Tibial artery (tissue), 4 donors: ENCODE data around the gene NIPA2.

Experiments used
- DNase-seq, 2 donors: peaks; one replicate each; pipeline ENCODE4 v3.0.0-alpha.2; 2019
- H3K27ac ChIP-seq, 2 donors: fragments of 200-600 bp; sonication (generic) in 1 of 2; 1 replicate in 1 of 2; 2 replicates in 1 of 2; pipeline ENCODE4 v1.5.1; 2018 to 2019; ENCODE audit warnings: mild to moderate bottlenecking in 1 of 2
- H3K27me3 ChIP-seq, 2 donors: fragments of 200-600 bp; sonication (generic) in 1 of 2; one replicate each; pipeline versions ENCODE4 v1.5.1 to v1.6.0; 2016 to 2019
- H3K36me3 ChIP-seq, 3 donors: fragments of 200-600 bp; sonication (generic) in 2 of 3; one replicate each; pipeline ENCODE4 v1.5.1; 2016 to 2019; ENCODE audit warnings: mild to moderate bottlenecking in 2 of 3
- H3K4me1 ChIP-seq, 4 donors: fragments of 200-600 bp; sonication (generic) in 2 of 4; 1 replicate in 3 of 4; 2 replicates in 1 of 4; pipeline ENCODE4 v1.5.1; 2016 to 2019
- H3K4me3 ChIP-seq, 2 donors: fragments of 200-600 bp; sonication (generic) in 1 of 2; 1 replicate in 1 of 2; 2 replicates in 1 of 2; pipeline ENCODE4 v1.5.1; 2018 to 2019; ENCODE audit warnings: mild to moderate bottlenecking in 2 of 2
- H3K9me3 ChIP-seq, 3 donors: fragments of 200-600 bp; sonication (generic) in 1 of 3; one replicate each; pipeline ENCODE4 v1.5.1; 2016 to 2019
- CTCF ChIP-seq, 2 experiments: fragments of 200-600 bp in 1 of 2; fragments of 450-650 bp in 1 of 2; IDR thresholded peaks; one replicate each; pipeline ENCODE4 v1.5.1; 2017 to 2019; ENCODE audit warnings: antibody characterized with exemption in 2 of 2, mild to moderate bottlenecking in 1 of 2, moderate library complexity in 1 of 2
- intact Hi-C: fragments of 100-400 bp; cut with DNase I; formaldehyde crosslinking; loops from one replicate; pipeline ENCODE4 v1.15.0; 2023; ENCODE audit warnings: low total_unique reads

Gene NIPA2

GRCh38 chr15:22893881-22894280, 55.4 kb downstream of the NIPA2 start:
- Histone ChIP-seq H3K27ac (no peak overlapping the region), H3K4me3 (no peak overlapping the region), H3K27me3 (no peaks in the 10 kb centered on the region), H3K4me1 (no peaks in the 10 kb centered on the region), H3K9me3 (no peaks in the 10 kb centered on the region), H3K36me3 (peaks cover 46 to 79% (median 63%) of the 10 kb centered on the region in 3 donors)
- no peak for TF ChIP-seq CTCF (IDR thresholded peaks at IDR 0.05)
- intact Hi-C loops: no loop called here
- DNase-seq: no peak

GRCh38 chr15:22895465-22896190, 57.2 kb downstream of the NIPA2 start:
- no peak for TF ChIP-seq CTCF (IDR thresholded peaks at IDR 0.05)
- H3K27ac ChIP-seq: no peak overlapping the region
- no peaks in the 10 kb centered on the region for H3K27me3 ChIP-seq
- no peaks in the 10 kb centered on the region for H3K4me1 ChIP-seq
- intact Hi-C loops: no loop called here
- no peak for DNase-seq
- H3K36me3 ChIP-seq: peaks cover 51 to 91% (median 68%) of the 10 kb centered on the region in 3 donors
- H3K4me3 ChIP-seq: no peak overlapping the region
- H3K9me3 ChIP-seq: no peaks in the 10 kb centered on the region

GRCh38 chr15:22902046-22902445, 63.6 kb downstream of the NIPA2 start:
- Histone ChIP-seq H3K27me3 (no peaks in the 10 kb centered on the region), H3K27ac (no peak overlapping the region), H3K36me3 (peaks cover 41 to 94% (median 70%) of the 10 kb centered on the region in 3 donors), H3K9me3 (no peaks in the 10 kb centered on the region), H3K4me3 (no peak overlapping the region), H3K4me1 (no peaks in the 10 kb centered on the region)
- TF ChIP-seq CTCF (IDR thresholded peaks at IDR 0.05): no peak
- no peak for DNase-seq
- intact Hi-C loops: no loop called here

- Histone ChIP-seq H3K36me3 (peaks cover 43 to 94% (median 70%) of the 10 kb centered on the region in 3 donors), H3K9me3 (no peaks in the 10 kb centered on the region), H3K27me3 (no peaks in the 10 kb centered on the region), H3K27ac (no peak overlapping the region), H3K4me1 (no peaks in the 10 kb centered on the region), H3K4me3 (no peak overlapping the region)
- no peak for TF ChIP-seq CTCF (IDR thresholded peaks at IDR 0.05)
- intact Hi-C loops: no loop called here
- DNase-seq: no peak
Observed at GRCh38 chr15:22902578-22902977, 64.1 kb downstream of the NIPA2 start.

GRCh38 chr15:22902981-22903380, 64.5 kb downstream of the NIPA2 start:
- TF ChIP-seq CTCF (IDR thresholded peaks at IDR 0.05): no peak
- no peaks in the 10 kb centered on the region for H3K4me1 ChIP-seq
- H3K27me3 ChIP-seq: no peaks in the 10 kb centered on the region
- intact Hi-C loops: no loop called here
- no peak for DNase-seq
- no peak overlapping the region for H3K27ac ChIP-seq
- H3K4me3 ChIP-seq: no peak overlapping the region
- H3K9me3 ChIP-seq: no peaks in the 10 kb centered on the region
- peaks cover 43 to 94% (median 70%) of the 10 kb centered on the region in 3 donors for H3K36me3 ChIP-seq
